Mesendoderm (in vitro differentiated cells): ENCODE results near the gene SLC39A5.

Source experiments
- DNase-seq: peaks from one replicate; pipeline ENCODE4 v3.0.0; 2013
- H2AK5ac ChIP-seq: 2 replicates; pipeline ENCODE4 v1.6.1; 2013; ENCODE audit warnings: low read length, inconsistent platforms
- H2BK120ac ChIP-seq: 2 replicates; pipeline ENCODE4 v1.6.1; 2013; ENCODE audit warnings: low read depth, mild to moderate bottlenecking, low read length, moderate library complexity, mixed read lengths
- H2BK15ac ChIP-seq: replicated peaks from 2 replicates; pipeline ENCODE4 v1.6.1; 2013; ENCODE audit warnings: low read depth, mild to moderate bottlenecking, moderate library complexity
- H2BK5ac ChIP-seq: 2 replicates; pipeline ENCODE4 v1.6.1; 2013; ENCODE audit warnings: low read length, inconsistent platforms
- H3K18ac ChIP-seq: 2 replicates; pipeline ENCODE4 v1.6.1; 2013; ENCODE audit warnings: mild to moderate bottlenecking, low read length, mixed read lengths
- H3K23ac ChIP-seq: one replicate; pipeline ENCODE4 v1.6.1; 2013; ENCODE audit warnings: low read length
- H3K27ac ChIP-seq: 2 replicates; pipeline ENCODE4 v1.5.1; 2013; ENCODE audit warnings: low read depth, mild to moderate bottlenecking, inconsistent platforms, low read length, moderate library complexity
- H3K27me3 ChIP-seq: 2 replicates; pipeline ENCODE4 v1.6.1; 2013; ENCODE audit warnings: low read length, control low read depth, mild to moderate bottlenecking, inconsistent platforms; ENCODE audit not compliant: insufficient read depth, poor library complexity
- H3K36me3 ChIP-seq: 2 replicates; pipeline ENCODE4 v1.6.1; 2013; ENCODE audit warnings: low read length, inconsistent platforms; ENCODE audit not compliant: control insufficient read depth, insufficient read depth
- H3K4ac ChIP-seq: one replicate; pipeline ENCODE4 v1.6.1; 2013; ENCODE audit warnings: low read depth, mild to moderate bottlenecking, low read length, moderate library complexity
- H3K4me1 ChIP-seq: 2 replicates; pipeline ENCODE4 v1.6.1; 2013; ENCODE audit warnings: low read depth, low read length, inconsistent platforms; ENCODE audit not compliant: control insufficient read depth
- H3K4me2 ChIP-seq: 2 replicates; pipeline ENCODE4 v1.6.1; 2013; ENCODE audit warnings: low read length
- H3K4me3 ChIP-seq: 2 replicates; pipeline ENCODE4 v1.5.1; 2013; ENCODE audit warnings: mild to moderate bottlenecking, low read length
- H3K56ac ChIP-seq: one replicate; pipeline ENCODE4 v1.6.1; 2013; ENCODE audit warnings: low read length
- H3K79me1 ChIP-seq: 2 replicates; pipeline ENCODE4 v1.6.1; 2013; ENCODE audit warnings: low read length, inconsistent platforms
- H3K79me2 ChIP-seq: 2 replicates; pipeline ENCODE4 v1.6.1; 2013; ENCODE audit warnings: mild to moderate bottlenecking, low read length; ENCODE audit not compliant: control insufficient read depth, insufficient read depth
- H3K9ac ChIP-seq: 2 replicates; pipeline ENCODE4 v1.6.1; 2013; ENCODE audit warnings: low read length, inconsistent platforms
- H4K5ac ChIP-seq: one replicate; pipeline ENCODE4 v1.6.1; 2013; ENCODE audit warnings: low read length
- H4K8ac ChIP-seq: one replicate; pipeline ENCODE4 v1.6.1; 2013; ENCODE audit warnings: low read depth, mild to moderate bottlenecking, control low read depth, low read length, moderate library complexity
- WGBS: extraction: QIAGEN DNeasy Blood & Tissue Kit; methylation state at CpG from one replicate; pipeline ENCODE4 v1.1.7; 2013; ENCODE audit warnings: low lambda C conversion rate, missing lambda C conversion rate; ENCODE audit not compliant: insufficient coverage; ENCODE audit errors: extremely low coverage; 5-methylcytosine and 5-hydroxymethylcytosine counted together

Gene SLC39A5

GRCh38 chr12:56242986-56243385 lies 13.1 kb downstream of the SLC39A5 start:
- Histone ChIP-seq H3K4me3 (no peak overlapping the region), H3K27me3 (no peaks in the 10 kb centered on the region), H2AK5ac (no peak overlapping the region), H3K79me2 (no peaks in the 10 kb centered on the region), H3K27ac (no peak overlapping the region), H3K18ac (no peak overlapping the region), H2BK5ac (no peak overlapping the region), H2BK120ac (no peak overlapping the region), H3K4ac (no peak overlapping the region), H3K36me3 (peaks cover 25% of the 10 kb centered on the region), H4K5ac (no peak overlapping the region), H3K9ac (no peak overlapping the region), H3K4me2 (no peak overlapping the region), H3K56ac (no peak overlapping the region), H3K4me1 (no peaks in the 10 kb centered on the region), H4K8ac (no peak overlapping the region), H3K79me1 (no peaks in the 10 kb centered on the region), H3K23ac (no peak overlapping the region), H2BK15ac (no peak overlapping the region)
- WGBS: no CpG with 5 or more reads among the region's 13 CpGs
- no peak for DNase-seq

- no peak for DNase-seq
- Histone ChIP-seq H3K4ac (no peak overlapping the region), H4K8ac (no peak overlapping the region), H3K27me3 (no peaks in the 10 kb centered on the region), H3K79me2 (no peaks in the 10 kb centered on the region), H3K18ac (no peak overlapping the region), H2BK15ac (no peak overlapping the region), H2BK120ac (no peak overlapping the region), H3K4me2 (no peak overlapping the region), H3K56ac (no peak overlapping the region), H3K9ac (no peak overlapping the region), H3K4me3 (no peak overlapping the region), H3K4me1 (no peaks in the 10 kb centered on the region), H2BK5ac (no peak overlapping the region), H3K23ac (no peak overlapping the region), H3K27ac (no peak overlapping the region), H3K36me3 (peaks cover 31% of the 10 kb centered on the region), H2AK5ac (no peak overlapping the region), H3K79me1 (no peaks in the 10 kb centered on the region), H4K5ac (no peak overlapping the region)
- WGBS: no CpG with 5 or more reads among the region's 3 CpGs
Observed at GRCh38 chr12:56243731-56244181, 13.9 kb downstream of the SLC39A5 start.

GRCh38 chr12:56244494-56244893 lies 14.6 kb downstream of the SLC39A5 start:
- Histone ChIP-seq H3K4ac (no peak overlapping the region), H2BK5ac (no peak overlapping the region), H3K27me3 (no peaks in the 10 kb centered on the region), H2BK15ac (no peak overlapping the region), H3K18ac (no peak overlapping the region), H3K4me3 (no peak overlapping the region), H4K8ac (no peak overlapping the region), H3K79me1 (no peaks in the 10 kb centered on the region), H3K4me1 (no peaks in the 10 kb centered on the region), H2AK5ac (no peak overlapping the region), H3K27ac (no peak overlapping the region), H4K5ac (no peak overlapping the region), H3K36me3 (peaks cover 34% of the 10 kb centered on the region), H3K9ac (no peak overlapping the region), H3K79me2 (no peaks in the 10 kb centered on the region), H3K4me2 (no peak overlapping the region), H2BK120ac (no peak overlapping the region), H3K23ac (no peak overlapping the region), H3K56ac (no peak overlapping the region)
- no CpG with 5 or more reads among the region's 14 CpGs for WGBS
- no peak for DNase-seq

- no CpG with 5 or more reads among the region's 16 CpGs for WGBS
- peaks cover 49% of the 10 kb centered on the region for H3K36me3 ChIP-seq
- H2BK5ac ChIP-seq: no peak overlapping the region
- H3K9ac ChIP-seq: no peak overlapping the region
- H3K27me3 ChIP-seq: no peaks in the 10 kb centered on the region
- H2BK15ac ChIP-seq: no peak overlapping the region
- H3K56ac ChIP-seq: no peak overlapping the region
- no peak overlapping the region for H3K4me2 ChIP-seq
- no peak overlapping the region for H2AK5ac ChIP-seq
- no peak overlapping the region for H3K27ac ChIP-seq
- no peak overlapping the region for H3K23ac ChIP-seq
- no peak overlapping the region for H3K4me3 ChIP-seq
- H3K18ac ChIP-seq: no peak overlapping the region
- no peak overlapping the region for H2BK120ac ChIP-seq
- no peaks in the 10 kb centered on the region for H3K4me1 ChIP-seq
- H3K4ac ChIP-seq: no peak overlapping the region
- no peak for DNase-seq
- peaks cover 1% of the 10 kb centered on the region for H3K79me1 ChIP-seq
- H3K79me2 ChIP-seq: no peaks in the 10 kb centered on the region
- no peak overlapping the region for H4K5ac ChIP-seq
- H4K8ac ChIP-seq: no peak overlapping the region
Observed at GRCh38 chr12:56247923-56248322, 18.1 kb downstream of the SLC39A5 start.

DNA sequence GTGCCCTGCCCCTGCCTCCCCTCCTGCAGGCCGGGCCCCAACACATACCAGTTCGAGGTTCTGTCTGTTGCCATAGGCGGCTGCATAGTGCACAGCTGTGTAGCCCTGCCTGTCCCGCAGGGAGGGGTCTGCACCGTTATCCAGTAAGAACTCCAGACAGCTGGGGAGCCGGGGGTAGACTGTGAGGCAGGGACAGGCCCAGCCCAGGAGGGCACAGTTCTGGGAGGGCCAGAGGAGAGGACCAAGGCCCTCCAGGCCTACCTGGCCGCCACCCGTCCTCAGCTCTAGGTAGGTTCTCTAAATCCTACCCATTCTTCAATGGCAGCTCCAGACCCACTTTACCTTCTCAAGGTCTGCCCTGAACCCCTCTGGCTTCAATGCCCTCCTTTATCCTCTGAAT lies 18.9 kb downstream of the SLC39A5 start:
- H3K27ac ChIP-seq: no peak overlapping the region
- no peak overlapping the region for H2BK5ac ChIP-seq
- no peak overlapping the region for H4K8ac ChIP-seq
- no peaks in the 10 kb centered on the region for H3K79me2 ChIP-seq
- no peak overlapping the region for H2AK5ac ChIP-seq
- H3K27me3 ChIP-seq: no peaks in the 10 kb centered on the region
- peaks cover 50% of the 10 kb centered on the region for H3K36me3 ChIP-seq
- no peak overlapping the region for H3K4ac ChIP-seq
- no peak overlapping the region for H3K9ac ChIP-seq
- H3K4me1 ChIP-seq: no peaks in the 10 kb centered on the region
- H3K18ac ChIP-seq: no peak overlapping the region
- H3K79me1 ChIP-seq: peaks cover 1% of the 10 kb centered on the region
- H4K5ac ChIP-seq: no peak overlapping the region
- no peak for DNase-seq
- no peak overlapping the region for H2BK15ac ChIP-seq
- no peak overlapping the region for H3K56ac ChIP-seq
- WGBS: no CpG with 5 or more reads among the region's 8 CpGs
- H3K23ac ChIP-seq: no peak overlapping the region
- H3K4me3 ChIP-seq: no peak overlapping the region
- no peak overlapping the region for H2BK120ac ChIP-seq
- H3K4me2 ChIP-seq: no peak overlapping the region

GRCh38 chr12:56252649-56253048 lies 22.8 kb downstream of the SLC39A5 start:
- no peaks in the 10 kb centered on the region for H3K27me3 ChIP-seq
- no peak overlapping the region for H3K9ac ChIP-seq
- H4K8ac ChIP-seq: no peak overlapping the region
- peaks cover 6% of the 10 kb centered on the region for H3K79me2 ChIP-seq
- no peak overlapping the region for H2BK120ac ChIP-seq
- no peak overlapping the region for H3K4me2 ChIP-seq
- H2AK5ac ChIP-seq: no peak overlapping the region
- H3K27ac ChIP-seq: no peak overlapping the region
- no peak overlapping the region for H2BK15ac ChIP-seq
- H3K4me1 ChIP-seq: peaks cover 8% of the 10 kb centered on the region
- peaks cover 13% of the 10 kb centered on the region for H3K79me1 ChIP-seq
- H3K18ac ChIP-seq: no peak overlapping the region
- H2BK5ac ChIP-seq: no peak overlapping the region
- no peak overlapping the region for H4K5ac ChIP-seq
- DNase-seq: no peak
- no CpG with 5 or more reads among the region's 3 CpGs for WGBS
- no peak overlapping the region for H3K4me3 ChIP-seq
- no peak overlapping the region for H3K23ac ChIP-seq
- H3K56ac ChIP-seq: no peak overlapping the region
- H3K36me3 ChIP-seq: peaks cover 36% of the 10 kb centered on the region
- no peak overlapping the region for H3K4ac ChIP-seq
